ENCODE data around the gene LAYN.

- TF ChIP-seq EP300 (IDR thresholded peaks at IDR 0.05): no peak
- TF ChIP-seq, protein P1, sequence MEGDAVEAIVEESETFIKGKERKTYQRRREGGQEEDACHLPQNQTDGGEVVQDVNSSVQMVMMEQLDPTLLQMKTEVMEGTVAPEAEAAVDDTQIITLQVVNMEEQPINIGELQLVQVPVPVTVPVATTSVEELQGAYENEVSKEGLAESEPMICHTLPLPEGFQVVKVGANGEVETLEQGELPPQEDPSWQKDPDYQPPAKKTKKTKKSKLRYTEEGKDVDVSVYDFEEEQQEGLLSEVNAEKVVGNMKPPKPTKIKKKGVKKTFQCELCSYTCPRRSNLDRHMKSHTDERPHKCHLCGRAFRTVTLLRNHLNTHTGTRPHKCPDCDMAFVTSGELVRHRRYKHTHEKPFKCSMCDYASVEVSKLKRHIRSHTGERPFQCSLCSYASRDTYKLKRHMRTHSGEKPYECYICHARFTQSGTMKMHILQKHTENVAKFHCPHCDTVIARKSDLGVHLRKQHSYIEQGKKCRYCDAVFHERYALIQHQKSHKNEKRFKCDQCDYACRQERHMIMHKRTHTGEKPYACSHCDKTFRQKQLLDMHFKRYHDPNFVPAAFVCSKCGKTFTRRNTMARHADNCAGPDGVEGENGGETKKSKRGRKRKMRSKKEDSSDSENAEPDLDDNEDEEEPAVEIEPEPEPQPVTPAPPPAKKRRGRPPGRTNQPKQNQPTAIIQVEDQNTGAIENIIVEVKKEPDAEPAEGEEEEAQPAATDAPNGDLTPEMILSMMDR (IDR thresholded peaks at IDR 0.05): no peak
- TF ChIP-seq POLR2AphosphoS5 (IDR thresholded peaks at IDR 0.05): no peak
- no peak for TF ChIP-seq POLR2A (IDR thresholded peaks at IDR 0.05; ENCODE audit: low read depth)
Observed at GRCh38 chr11:111598559-111598958, 58.0 kb downstream of the LAYN start.

All from esophagus muscularis mucosa (tissue), 4 donors.